WI38 (cell line): ENCODE measurements around the gene CNTN1.

Experiments used
- H3K4me3 ChIP-seq: 2 replicates; pipeline ENCODE4 v1.5.1; 2011; ENCODE audit warnings: low read depth, mild to moderate bottlenecking, control low read depth, low read length
- CTCF ChIP-seq: IDR thresholded peaks from 2 replicates; pipeline ENCODE4 v1.5.1; 2012; ENCODE audit warnings: low read depth, mild to moderate bottlenecking, control low read depth, low read length

Gene CNTN1

GRCh38 chr12:40992158-40992557, 299.9 kb downstream of the CNTN1 start:
- H3K4me3 ChIP-seq: no peak overlapping the region
- no peak for TF ChIP-seq CTCF

- TF ChIP-seq CTCF: no peak
- no peak overlapping the region for H3K4me3 ChIP-seq
Measured at GRCh38 chr12:40992674-40993073, 300.4 kb downstream of the CNTN1 start.

GRCh38 chr12:40993158-40993557, 300.9 kb downstream of the CNTN1 start:
- H3K4me3 ChIP-seq: no peak overlapping the region
- no peak for TF ChIP-seq CTCF

GRCh38 chr12:40996091-40996490, 303.9 kb downstream of the CNTN1 start:
- TF ChIP-seq CTCF: no peak
- no peak overlapping the region for H3K4me3 ChIP-seq

- no peak overlapping the region for H3K4me3 ChIP-seq
- TF ChIP-seq CTCF: no peak
Measured at GRCh38 chr12:40999210-40999609, 307.0 kb downstream of the CNTN1 start.

- no peak for TF ChIP-seq CTCF
- H3K4me3 ChIP-seq: no peak overlapping the region
Measured at GRCh38 chr12:41008472-41008871, 316.2 kb downstream of the CNTN1 start.

- no peak for TF ChIP-seq CTCF
- H3K4me3 ChIP-seq: no peak overlapping the region
Measured at GRCh38 chr12:41011939-41012338, 319.7 kb downstream of the CNTN1 start.
